B cell (primary cell): ENCODE data around the gene RAB26. TPM values are rescaled to one million over a fixed set of nuclear protein-coding genes. Genes with fewer than 3 reads are reported as not detected.
A peak's percentile ranks its signal among the peaks of the same experiment; 100 is the strongest.

ENCODE experiments used
- ATAC-seq: fragments of 200-7000 bp; cut with Tn5 transposase; one replicate; pipeline ENCODE4 v1.10.0; 2021; ENCODE audit warnings: low read depth, mild to moderate bottlenecking, moderate number of reproducible peaks, moderate library complexity
- CTCF ChIA-PET: fragments of 350-600 bp; sonication (Branson Sonifier 250); formaldehyde crosslinking; loops from one replicate; lab custom pipeline; 2021; ENCODE audit warnings: antibody characterized with exemption, inconsistent platforms; lab: Charles Lee
- POLR2A ChIA-PET: fragments of 350-600 bp; sonication (Branson Sonifier 250); formaldehyde crosslinking; loops from one replicate; lab custom pipeline; 2021; ENCODE audit warnings: antibody characterized with exemption; lab: Charles Lee
- DNase-seq: peaks from one replicate; pipeline ENCODE4 v3.0.0; 2013
- H2AFZ ChIP-seq: 2 replicates; pipeline ENCODE4 v1.6.1; 2012; ENCODE audit warnings: mild to moderate bottlenecking, low read depth, low read length; ENCODE audit not compliant: insufficient read depth, poor library complexity, severe bottlenecking
- H3K27ac ChIP-seq, 2 donors: 1 replicate in 1 of 2; 2 replicates in 1 of 2; pipeline ENCODE4 v1.5.1; 2012 to 2013; ENCODE audit warnings: low read length in 2 of 2, mild to moderate bottlenecking in 2 of 2, moderate library complexity in 1 of 2
- H3K27me3 ChIP-seq, 4 experiments: fragments of 200-600 bp in 1 of 4; sonication (generic) in 1 of 4; replicated peaks in 1 of 4; 1 replicate in 2 of 4; 2 replicates in 2 of 4; pipeline versions ENCODE4 v1.6.1 to v1.7.0; 2013 to 2016; ENCODE audit warnings: low read length in 3 of 4, mild to moderate bottlenecking in 2 of 4, mixed read lengths in 1 of 4, moderate library complexity in 1 of 4; ENCODE audit not compliant: insufficient read depth in 4 of 4, control insufficient read depth in 3 of 4; ENCODE audit errors: control extremely low read depth in 1 of 4
- H3K36me3 ChIP-seq, 2 experiments: replicated peaks in 1 of 2; 1 replicate in 1 of 2; 2 replicates in 1 of 2; pipeline versions ENCODE4 v1.6.1 to v1.7.1; 2013; ENCODE audit warnings: low read length in 1 of 2; ENCODE audit not compliant: insufficient read depth in 2 of 2, control insufficient read depth in 1 of 2; ENCODE audit errors: control extremely low read depth in 1 of 2, extremely low read depth in 1 of 2
- H3K4me1 ChIP-seq, 2 donors: fragments of 200-600 bp in 1 of 2; sonication (generic) in 1 of 2; 1 replicate in 1 of 2; 2 replicates in 1 of 2; pipeline versions ENCODE4 v1.5.1 to v1.6.1; 2013 to 2017; ENCODE audit warnings: low read length in 2 of 2; ENCODE audit not compliant: control insufficient read depth in 2 of 2, insufficient read depth in 2 of 2
- H3K4me2 ChIP-seq: replicated peaks from 2 replicates; pipeline ENCODE3; 2012; ENCODE audit warnings: mild to moderate bottlenecking, low read depth, low read length; ENCODE audit not compliant: poor library complexity, severe bottlenecking
- H3K4me3 ChIP-seq, 5 experiments: fragments of 200-600 bp in 1 of 5; sonication (generic) in 1 of 5; 1 replicate in 3 of 5; 2 replicates in 2 of 5; pipeline versions ENCODE4 v1.5.1 to v1.7.0; 2011 to 2016; ENCODE audit warnings: low read length in 4 of 5, mild to moderate bottlenecking in 4 of 5, low read depth in 2 of 5, control low read depth in 1 of 5, moderate library complexity in 1 of 5; ENCODE audit not compliant: insufficient read depth in 1 of 5; ENCODE audit errors: control extremely low read depth in 1 of 5, extremely low read depth in 1 of 5
- H3K79me2 ChIP-seq: fragments of 200-600 bp; sonication (generic); one replicate; pipeline ENCODE4 v1.6.0; 2016; ENCODE audit warnings: low read length; ENCODE audit not compliant: control insufficient read depth, insufficient read depth
- H3K9ac ChIP-seq: fragments of 200-600 bp; sonication (generic); 2 replicates; pipeline ENCODE4 v1.6.1; 2017; ENCODE audit warnings: mild to moderate bottlenecking, low read length, moderate library complexity
- H3K9me3 ChIP-seq, 3 donors: one replicate each; pipeline versions ENCODE4 v1.6.1 to v1.7.1; 2013; ENCODE audit warnings: low read length in 2 of 3; ENCODE audit not compliant: control insufficient read depth in 2 of 3, insufficient read depth in 1 of 3; ENCODE audit errors: control extremely low read depth in 1 of 3
- H4K20me1 ChIP-seq: 2 replicates; pipeline ENCODE4 v1.6.0; 2012; ENCODE audit warnings: mild to moderate bottlenecking, low read length; ENCODE audit not compliant: insufficient read depth, control insufficient read depth, poor library complexity, severe bottlenecking
- H3K27ac Mint-ChIP-seq: one replicate; pipeline ENCODE4 v1.8.0; 2021; ENCODE audit warnings: mixed read lengths
- H3K27me3 Mint-ChIP-seq: one replicate; pipeline ENCODE4 v1.8.0; 2021; ENCODE audit warnings: mixed read lengths
- H3K4me1 Mint-ChIP-seq: one replicate; pipeline ENCODE4 v1.8.0; 2021; ENCODE audit warnings: mixed read lengths
- H3K4me3 Mint-ChIP-seq: one replicate; pipeline ENCODE4 v1.8.0; 2021; ENCODE audit warnings: mixed read lengths
- H3K9me3 Mint-ChIP-seq: one replicate; pipeline ENCODE4 v1.8.0; 2022; ENCODE audit warnings: mixed read lengths; ENCODE audit not compliant: insufficient read depth
- EZH2 ChIP-seq: IDR thresholded peaks from 2 replicates; pipeline ENCODE4 v1.6.1; 2012; ENCODE audit warnings: borderline replicate concordance, low read depth, mild to moderate bottlenecking, moderate library complexity, low read length; ENCODE audit not compliant: insufficient read depth, poor library complexity, severe bottlenecking
- WGBS: methylation state at CpG from one replicate; pipeline ENCODE4 v1.1.5; 2013; ENCODE audit warnings: missing lambda C conversion rate; ENCODE audit not compliant: insufficient coverage; 5-methylcytosine and 5-hydroxymethylcytosine counted together
- intact Hi-C: fragments of 100-400 bp; cut with micrococcal nuclease; formaldehyde crosslinking; loops from one replicate; pipeline ENCODE4 v1.10.0; 2022
- polyA plus RNA-seq: library from polyadenylated mRNA; depleted of rRNA; stranded (reverse); fragments of >200 nt; gene quantifications from 2 replicates; pipeline ENCODE4 v1.2.3, GENCODE V29; 2012
- total RNA-seq, 2 donors: library from RNA; stranded (reverse); fragments of 120-200 nt in 1 of 2; gene quantifications; 1 replicate in 1 of 2; 2 replicates in 1 of 2; pipeline versions ENCODE4 v1.2.3 to v1.2.4, GENCODE V29; 2013 to 2022
- TF ChIP-seq, protein P1 (sequence below): fragments of 200-600 bp; IDR thresholded peaks from one replicate; pipeline ENCODE4 v1.8.0; 2022; ENCODE audit warnings: antibody characterized with exemption, mild to moderate bottlenecking

RAB26 gene
- total and polyA plus RNA-seq, 2 donors (not counting 1 experiment from before 2014, with no cell fraction given) = 0.62 to 1.2 TPM

DNA sequence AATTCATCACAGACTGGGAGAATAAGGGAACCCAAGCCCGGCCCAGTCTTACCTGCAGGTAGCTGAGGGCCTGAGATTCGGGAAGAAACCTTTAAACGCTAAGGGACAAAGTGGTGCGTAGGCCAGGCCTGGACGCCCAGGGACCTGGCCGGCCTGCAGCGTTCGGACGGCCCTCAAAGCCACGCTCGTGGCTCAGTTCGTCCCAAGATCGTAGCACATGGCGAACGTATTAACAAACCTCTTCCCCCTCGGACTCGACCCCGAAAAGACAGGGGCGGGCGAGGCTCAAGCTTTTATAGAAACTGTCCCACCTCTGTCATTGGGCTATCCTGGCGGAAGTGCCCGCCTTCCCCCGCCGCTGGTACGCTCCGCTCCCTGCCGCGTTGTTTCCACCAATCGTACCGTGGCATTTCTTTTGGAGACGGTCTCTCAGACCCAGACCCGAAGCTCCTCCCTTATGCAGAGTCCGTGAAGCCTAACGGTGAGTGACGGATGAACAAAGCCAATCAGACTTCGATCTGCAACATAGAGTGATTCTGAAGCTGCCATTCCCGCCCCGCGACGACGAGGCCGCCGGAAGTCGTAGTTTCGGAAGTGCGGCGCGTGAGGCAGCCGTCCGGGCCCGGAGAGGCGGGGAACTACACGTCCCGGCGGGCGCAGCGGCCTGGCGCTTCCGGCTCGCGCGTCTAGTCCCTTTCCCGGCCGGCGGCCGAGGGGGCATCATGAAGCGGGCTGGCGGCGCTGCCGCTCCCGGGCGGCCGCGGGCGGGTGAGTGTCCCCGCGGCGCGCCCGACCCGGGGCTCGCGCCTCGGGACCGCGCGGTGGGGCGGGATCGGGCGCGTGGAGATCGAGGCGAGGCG, 6.9 kb downstream of the RAB26 start, which contains the start of gene TRAF7:
Gene TRAF7, plus strand, starts transcription at position 692 of the 860 bp plus-strand sequence. CDS start 8,139 bp downstream, outside the sequence.
- Mint-ChIP-seq H3K27me3 (no peaks in the 10 kb centered on the region), H3K27ac (peak within 1 kb of the TSS; percentile 81), H3K9me3 (no peaks in the 10 kb centered on the region), H3K4me3 (peak within 1 kb of the TSS; percentile 93), H3K4me1 (peaks cover 70% of the 10 kb centered on the region)
- intact Hi-C loops = loop anchor here (1.0 to 10.0 kb wide), 15 partner anchors 15 to 749 kb away; partner anchors contain the start of genes ATP6V0C, E4F1, ECI1 and MLST8
- H3K27ac ChIP-seq = peak within 1 kb of the TSS; percentile 66 to 84
- ChIA-PET POLR2A (interaction anchor here (0.6 to 1.8 kb wide), 25 partner anchors 9 to 1348 kb away, joined by 3 to 16 read pairs (median 4); partner anchors contain the start of genes ATP6V0C, ECI1, MLST8 and MSRB1), CTCF (interaction anchor here (0.6 to 5.9 kb wide), 25 partner anchors 8 to 988 kb away, joined by 3 to 72 read pairs (median 4); partner anchors contain the start of genes E4F1, ECI1, MLST8 and NHERF2)
- under 1% methylated on average over 94 of the region's 94 CpGs for WGBS
- ATAC-seq = peak; percentile 93
- H3K4me1 ChIP-seq = peaks cover 43 to 77% of the 10 kb centered on the region in 2 donors
- TF ChIP-seq, protein P1, sequence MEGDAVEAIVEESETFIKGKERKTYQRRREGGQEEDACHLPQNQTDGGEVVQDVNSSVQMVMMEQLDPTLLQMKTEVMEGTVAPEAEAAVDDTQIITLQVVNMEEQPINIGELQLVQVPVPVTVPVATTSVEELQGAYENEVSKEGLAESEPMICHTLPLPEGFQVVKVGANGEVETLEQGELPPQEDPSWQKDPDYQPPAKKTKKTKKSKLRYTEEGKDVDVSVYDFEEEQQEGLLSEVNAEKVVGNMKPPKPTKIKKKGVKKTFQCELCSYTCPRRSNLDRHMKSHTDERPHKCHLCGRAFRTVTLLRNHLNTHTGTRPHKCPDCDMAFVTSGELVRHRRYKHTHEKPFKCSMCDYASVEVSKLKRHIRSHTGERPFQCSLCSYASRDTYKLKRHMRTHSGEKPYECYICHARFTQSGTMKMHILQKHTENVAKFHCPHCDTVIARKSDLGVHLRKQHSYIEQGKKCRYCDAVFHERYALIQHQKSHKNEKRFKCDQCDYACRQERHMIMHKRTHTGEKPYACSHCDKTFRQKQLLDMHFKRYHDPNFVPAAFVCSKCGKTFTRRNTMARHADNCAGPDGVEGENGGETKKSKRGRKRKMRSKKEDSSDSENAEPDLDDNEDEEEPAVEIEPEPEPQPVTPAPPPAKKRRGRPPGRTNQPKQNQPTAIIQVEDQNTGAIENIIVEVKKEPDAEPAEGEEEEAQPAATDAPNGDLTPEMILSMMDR = no peak
- TF ChIP-seq EZH2 = no peak
- H3K9ac ChIP-seq = peak within 1 kb of the TSS; percentile 99
- peak within 1 kb of the TSS; percentile 58 for H2AFZ ChIP-seq
- peaks cover 85% of the 10 kb centered on the region for H4K20me1 ChIP-seq
- peaks cover 0 to 18% of the 10 kb centered on the region in 2 experiments for H3K36me3 ChIP-seq
- DNase-seq = peak; percentile 100
- H3K4me2 ChIP-seq = peak within 1 kb of the TSS; percentile 98
- H3K27me3 ChIP-seq = no peaks in the 10 kb centered on the region
- H3K79me2 ChIP-seq = peaks cover 86% of the 10 kb centered on the region
- peak within 1 kb of the TSS; percentile 71 to 100 (median 90) for H3K4me3 ChIP-seq
- no peaks in the 10 kb centered on the region for H3K9me3 ChIP-seq
